SU-DHL-6 (cell line): ENCODE data around the gene NFATC3.

ENCODE experiments used
- H2AFZ ChIP-seq: fragments of 200-600 bp; sonication (generic); 2 replicates; pipeline ENCODE4 v1.6.1; 2014; ENCODE audit warnings: low read depth, mild to moderate bottlenecking, moderate library complexity, mixed read lengths, antibody characterized with exemption, low read length; ENCODE audit not compliant: severe bottlenecking
- H3F3A ChIP-seq: fragments of 200-600 bp; shearing (Covaris generic); 2 replicates; pipeline ENCODE4 v1.6.0; 2016; ENCODE audit warnings: antibody characterized with exemption, mild to moderate bottlenecking; ENCODE audit not compliant: insufficient read depth
- H3K27ac ChIP-seq: fragments of 200-600 bp; sonication (generic); 2 replicates; pipeline ENCODE4 v1.5.1; 2016; ENCODE audit warnings: low read depth, mild to moderate bottlenecking, low read length, moderate library complexity, mixed read lengths
- H3K27me3 ChIP-seq: fragments of 200-600 bp; sonication (generic), shearing (Covaris generic); 2 replicates; pipeline ENCODE4 v1.6.0; 2014; ENCODE audit warnings: mild to moderate bottlenecking, low read length
- H3K36me3 ChIP-seq: fragments of 200-600 bp; sonication (generic); 2 replicates; pipeline ENCODE4 v1.6.1; 2014; ENCODE audit warnings: mild to moderate bottlenecking, low read length, mixed read lengths
- H3K4me2 ChIP-seq: fragments of 300-600, 200-600 bp; shearing (Covaris generic), sonication (generic); 2 replicates; pipeline ENCODE4 v1.6.0; 2014; ENCODE audit warnings: low read length, low read depth, mild to moderate bottlenecking; ENCODE audit not compliant: poor library complexity, severe bottlenecking
- H3K4me3 ChIP-seq: fragments of 200-600 bp; sonication (generic); 2 replicates; pipeline ENCODE4 v1.5.1; 2014; ENCODE audit warnings: antibody characterized with exemption, low read length, mild to moderate bottlenecking, mixed read lengths; ENCODE audit not compliant: insufficient read depth, poor library complexity, severe bottlenecking
- H3K79me2 ChIP-seq: fragments of 200-600 bp; sonication (generic); 2 replicates; pipeline ENCODE4 v1.6.1; 2014; ENCODE audit warnings: mild to moderate bottlenecking, low read length, moderate library complexity; ENCODE audit not compliant: insufficient read depth
- H3K9ac ChIP-seq: fragments of 200-600 bp; sonication (generic); 2 replicates; pipeline ENCODE4 v1.7.0; 2014; ENCODE audit warnings: mild to moderate bottlenecking, low read length
- H3K9me2 ChIP-seq: fragments of 200-600 bp; sonication (generic); replicated peaks from 2 replicates; pipeline ENCODE4 v1.6.1; 2014; ENCODE audit warnings: low read length; ENCODE audit not compliant: insufficient read depth
- H3K9me3 ChIP-seq: fragments of 200-600 bp; sonication (generic); 2 replicates; pipeline ENCODE4 v1.6.1; 2014; ENCODE audit warnings: low read length, mixed read lengths; ENCODE audit not compliant: insufficient read depth
- H4K20me1 ChIP-seq: fragments of 200-600 bp; sonication (generic); 2 replicates; pipeline ENCODE4 v1.6.1; 2014; ENCODE audit warnings: low read depth, mild to moderate bottlenecking, antibody characterized with exemption, low read length, moderate library complexity, mixed read lengths
- CTCF ChIP-seq: fragments of 200-600 bp; sonication (generic); IDR thresholded peaks from one replicate; pipeline ENCODE4 v1.5.1; 2017; ENCODE audit warnings: antibody characterized with exemption, mild to moderate bottlenecking, low read length, moderate library complexity; ENCODE audit not compliant: insufficient read depth, poor library complexity, severe bottlenecking
- EZH2phosphoT487 ChIP-seq: fragments of 200-600 bp; sonication (generic), shearing (Covaris generic); conservative IDR thresholded peaks from 2 replicates; pipeline ENCODE4 v1.6.1; 2018; ENCODE audit warnings: mild to moderate bottlenecking, antibody characterized with exemption, low read length, moderate library complexity, mixed read lengths

Gene NFATC3

GRCh38 chr16:68246121-68246520, 161.0 kb downstream of the NFATC3 start:
- TF ChIP-seq EZH2phosphoT487, result no peak
- no peak for TF ChIP-seq CTCF
- Histone ChIP-seq H3K9me2 (no peaks in the 10 kb centered on the region), H3K4me2 (peak overlapping the region; percentile 69), H4K20me1 (no peaks in the 10 kb centered on the region), H3K79me2 (peaks cover 18% of the 10 kb centered on the region; the same call in 1 of the 2 replicates), H3F3A (peaks cover 5% of the 10 kb centered on the region), H3K27ac (no peak overlapping the region), H3K9ac (peak overlapping the region; percentile 70), H3K36me3 (no peaks in the 10 kb centered on the region), H2AFZ (no peak overlapping the region), H3K9me3 (no peaks in the 10 kb centered on the region), H3K4me3 (peak overlapping the region; percentile 80), H3K27me3 (no peaks in the 10 kb centered on the region)

- H3K9me2 ChIP-seq, result no peaks in the 10 kb centered on the region
- no peak overlapping the region for H3K27ac ChIP-seq
- peak overlapping the region; percentile 69 for H3K4me2 ChIP-seq
- H3K4me3 ChIP-seq, result no peak overlapping the region
- no peaks in the 10 kb centered on the region for H4K20me1 ChIP-seq
- no peaks in the 10 kb centered on the region for H3K27me3 ChIP-seq
- peaks cover 11% of the 10 kb centered on the region for H3F3A ChIP-seq
- H3K9ac ChIP-seq, result peak overlapping the region; percentile 70; the same call in 1 of the 2 replicates
- no peaks in the 10 kb centered on the region for H3K9me3 ChIP-seq
- H3K36me3 ChIP-seq, result no peaks in the 10 kb centered on the region
- no peak overlapping the region for H2AFZ ChIP-seq
- H3K79me2 ChIP-seq, result peaks cover 18% of the 10 kb centered on the region; the same call in 1 of the 2 replicates
- TF ChIP-seq EZH2phosphoT487, result no peak
- TF ChIP-seq CTCF, result no peak
Observed at GRCh38 chr16:68246666-68247065, 161.5 kb downstream of the NFATC3 start.

GRCh38 chr16:68247400-68247799, 162.2 kb downstream of the NFATC3 start:
- H3K9ac ChIP-seq, result 0 out of 2 replicates have a peak overlapping the region, but pooled peaks have one; percentile 70
- no peak overlapping the region for H3K4me3 ChIP-seq
- H3F3A ChIP-seq, result peaks cover 17% of the 10 kb centered on the region
- H3K9me2 ChIP-seq, result no peaks in the 10 kb centered on the region
- H3K27me3 ChIP-seq, result no peaks in the 10 kb centered on the region
- H3K27ac ChIP-seq, result peak overlapping the region; percentile 20; the same call in 1 of the 2 replicates
- H3K36me3 ChIP-seq, result no peaks in the 10 kb centered on the region
- H3K79me2 ChIP-seq, result peaks cover 18% of the 10 kb centered on the region; the same call in 1 of the 2 replicates
- H4K20me1 ChIP-seq, result no peaks in the 10 kb centered on the region
- peak overlapping the region; percentile 69 for H3K4me2 ChIP-seq
- H2AFZ ChIP-seq, result no peak overlapping the region
- no peaks in the 10 kb centered on the region for H3K9me3 ChIP-seq
- no peak for TF ChIP-seq CTCF
- TF ChIP-seq EZH2phosphoT487, result no peak
